ENCODE data around the gene RHO. TPM values are rescaled to one million over a fixed set of nuclear protein-coding genes. Genes with fewer than 3 reads are reported as not detected.
"Not testable (repeated sequence)": the region's sequence is repeated elsewhere in the genome, so short reads cannot be mapped to it uniquely, and the experiment has no call there.

Gene RHO
- total RNA-seq, 1 experiment from 2014 or later = not detected

DNA sequence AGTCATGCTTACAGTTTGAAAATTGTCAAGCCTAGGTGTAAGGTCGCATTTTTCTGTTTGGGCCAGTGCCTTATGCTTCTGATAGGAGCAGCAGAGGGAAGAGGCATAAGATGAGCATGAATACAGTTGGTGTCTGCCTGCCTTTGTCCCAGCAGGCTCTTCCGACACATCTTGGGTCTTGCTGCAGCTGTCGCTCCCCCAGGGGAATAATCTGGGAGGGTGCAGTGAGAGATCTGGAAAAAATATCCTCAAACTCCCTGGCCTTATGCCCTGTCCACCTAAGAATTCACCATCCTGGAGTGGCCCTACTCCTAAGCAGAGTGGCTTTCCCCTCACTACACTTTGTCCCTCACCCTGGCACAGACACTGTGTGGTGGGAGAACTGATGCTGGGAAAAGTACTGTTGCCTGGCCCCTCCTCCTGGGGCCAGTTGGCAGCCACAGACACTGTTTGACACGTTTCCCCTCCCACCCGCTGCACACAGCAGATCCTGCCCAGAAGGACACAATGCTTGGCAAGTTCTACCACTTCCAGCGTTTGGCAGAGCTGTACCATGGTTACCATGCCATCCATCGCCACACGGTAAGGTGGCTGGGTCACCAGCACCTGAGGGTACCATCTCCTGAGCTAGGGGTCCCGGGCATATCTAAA lies 21.1 kb upstream of the RHO start:
- peak; percentile 63 to 78 for DNase-seq
- H3K4me1 ChIP-seq = peaks cover 19% of the 10 kb centered on the region
- no peaks in the 10 kb centered on the region for H3K36me3 ChIP-seq
- no peak overlapping the region for H3K27ac ChIP-seq
- H3K27me3 ChIP-seq = no peaks in the 10 kb centered on the region
- no peak overlapping the region for H3K4me3 ChIP-seq
- H3K9me3 ChIP-seq (replicated peaks) = no peaks in the 10 kb centered on the region

DNA sequence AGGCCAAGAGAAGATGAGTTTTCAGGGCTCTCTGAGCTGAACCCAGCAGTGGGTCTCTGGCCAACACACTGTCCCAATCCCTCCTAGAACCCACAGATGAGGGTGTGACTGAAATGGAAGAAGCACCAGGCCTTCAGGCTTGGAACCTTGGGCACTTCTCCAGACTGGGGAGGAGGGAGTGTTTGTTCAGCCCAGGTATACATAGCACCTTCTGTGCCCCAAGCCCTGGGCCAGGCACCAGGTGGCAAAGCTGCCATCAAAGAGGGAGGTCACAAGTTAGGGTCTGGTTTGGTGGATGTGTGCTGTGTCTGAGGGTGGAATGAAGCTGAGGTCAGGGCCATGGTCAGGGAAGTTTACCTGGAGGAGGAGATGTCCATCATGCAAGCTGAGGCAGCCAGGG lies 15.8 kb upstream of the RHO start:
- no peaks in the 10 kb centered on the region for H3K36me3 ChIP-seq
- H3K27me3 ChIP-seq = no peaks in the 10 kb centered on the region
- peaks cover 7% of the 10 kb centered on the region for H3K4me1 ChIP-seq
- no peak overlapping the region for H3K4me3 ChIP-seq
- no peaks in the 10 kb centered on the region for H3K9me3 ChIP-seq (replicated peaks)
- no peak overlapping the region for H3K27ac ChIP-seq
- no peak for DNase-seq

DNA sequence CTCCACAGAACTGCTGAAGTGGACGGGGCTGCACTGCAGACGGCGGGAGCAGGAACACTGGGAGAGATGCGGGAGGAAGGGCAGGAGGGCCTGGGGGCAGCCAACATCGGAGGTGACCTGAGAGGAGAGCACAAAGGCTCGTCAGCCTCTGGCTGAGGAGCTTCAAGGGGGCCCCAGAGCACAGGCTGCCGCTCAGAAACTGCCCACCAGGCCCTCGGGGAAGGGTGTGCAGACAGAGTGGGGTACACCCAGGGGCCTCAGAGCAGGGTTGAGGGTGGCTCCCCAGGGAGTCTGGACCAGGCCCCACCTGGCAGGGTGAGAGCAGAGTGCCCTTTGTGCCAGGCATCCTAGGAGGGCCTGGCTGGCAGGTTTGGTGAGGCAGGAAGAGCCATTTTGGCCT lies 14.7 kb upstream of the RHO start:
- Histone ChIP-seq H3K4me1 (no peaks in the 10 kb centered on the region), H3K9me3 (replicated peaks) (no peaks in the 10 kb centered on the region), H3K4me3 (no peak overlapping the region), H3K27me3 (no peaks in the 10 kb centered on the region), H3K36me3 (no peaks in the 10 kb centered on the region), H3K27ac (no peak overlapping the region)
- no peak for DNase-seq

DNA sequence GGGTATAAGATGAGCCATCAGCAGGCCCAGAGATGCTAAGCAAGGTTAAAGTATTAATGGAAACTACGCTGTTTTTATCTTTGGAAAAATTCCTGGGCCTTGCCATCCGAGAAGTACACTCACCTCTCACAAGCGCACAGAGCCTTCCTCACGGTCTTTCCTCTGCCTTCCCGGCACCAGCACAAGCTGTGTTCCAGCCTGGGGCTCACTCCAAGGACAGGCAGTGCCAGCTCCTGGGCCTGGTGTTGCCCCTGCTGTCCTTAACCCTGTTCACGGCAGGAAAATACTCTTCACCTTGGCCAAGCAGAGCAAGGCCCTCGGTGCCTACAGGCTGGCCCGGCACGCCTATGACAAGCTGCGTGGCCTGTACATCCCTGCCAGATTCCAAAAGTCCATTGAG lies 14.3 kb upstream of the RHO start:
- DNase-seq = no peak
- Histone ChIP-seq H3K4me3 (no peak overlapping the region), H3K4me1 (no peaks in the 10 kb centered on the region), H3K9me3 (replicated peaks) (no peaks in the 10 kb centered on the region), H3K36me3 (no peaks in the 10 kb centered on the region), H3K27ac (no peak overlapping the region), H3K27me3 (no peaks in the 10 kb centered on the region)

DNA sequence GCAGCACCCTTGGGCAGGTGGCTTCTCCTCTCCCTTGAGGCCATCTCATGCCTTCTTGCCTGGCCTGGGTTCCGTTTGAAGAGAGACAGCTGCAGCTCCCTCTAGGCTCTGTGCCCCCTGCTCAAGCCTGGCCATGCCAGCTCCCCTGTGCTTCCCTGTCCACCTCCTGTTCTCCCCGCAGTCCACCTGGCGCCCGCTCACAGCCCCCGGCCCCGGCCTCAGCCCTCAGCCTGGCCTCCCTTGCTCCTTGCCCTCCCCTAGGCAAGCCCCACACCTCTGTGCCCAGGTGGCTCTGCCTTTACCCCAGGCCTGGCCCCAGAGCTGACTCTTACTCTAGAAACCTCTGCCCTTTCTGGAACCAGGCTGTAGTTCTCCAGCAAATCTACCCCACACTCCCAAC lies 13.9 kb upstream of the RHO start:
- Histone ChIP-seq H3K27ac (no peak overlapping the region), H3K9me3 (replicated peaks) (no peaks in the 10 kb centered on the region), H3K36me3 (no peaks in the 10 kb centered on the region), H3K4me1 (no peaks in the 10 kb centered on the region), H3K27me3 (no peaks in the 10 kb centered on the region), H3K4me3 (no peak overlapping the region)
- DNase-seq = no peak

DNA sequence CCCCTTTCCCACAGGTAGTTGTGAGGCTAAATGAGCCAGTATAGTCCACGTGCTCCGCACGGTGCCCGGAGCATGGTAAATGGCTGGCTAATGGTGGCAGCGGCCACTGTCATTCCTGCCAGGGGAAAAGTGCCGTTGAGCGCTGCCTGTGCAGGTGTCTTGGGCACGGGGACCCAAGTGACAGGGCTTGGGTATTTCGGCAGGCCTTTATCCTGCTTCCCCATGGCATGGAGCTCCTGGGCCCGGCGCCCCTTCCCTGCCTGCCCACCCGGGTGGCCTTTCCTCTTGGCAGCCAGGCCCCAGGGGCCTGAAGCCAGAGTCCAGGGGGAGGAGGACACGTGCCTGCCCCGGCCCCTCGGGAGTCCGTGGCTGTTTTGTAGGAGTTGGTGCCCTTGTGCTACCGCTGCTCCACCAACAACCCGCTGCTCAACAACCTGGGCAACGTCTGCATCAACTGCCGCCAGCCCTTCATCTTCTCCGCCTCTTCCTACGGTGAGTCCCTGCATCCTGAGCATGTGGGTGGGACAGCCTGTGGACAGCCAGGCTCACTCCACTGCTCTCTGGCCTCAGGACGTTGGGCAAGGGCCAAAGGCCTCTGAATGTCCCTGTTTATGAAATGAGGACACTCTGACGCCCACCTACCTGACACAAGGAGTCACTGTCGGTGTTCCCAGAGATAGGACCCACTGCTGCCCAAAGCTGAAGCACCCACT lies 13.2 kb upstream of the RHO start:
- H3K4me1 ChIP-seq; H3K36me3 ChIP-seq; H3K27ac ChIP-seq; H3K9me3 ChIP-seq (replicated peaks); H3K27me3 ChIP-seq; H3K4me3 ChIP-seq; DNase-seq: not testable (repeated sequence)

DNA sequence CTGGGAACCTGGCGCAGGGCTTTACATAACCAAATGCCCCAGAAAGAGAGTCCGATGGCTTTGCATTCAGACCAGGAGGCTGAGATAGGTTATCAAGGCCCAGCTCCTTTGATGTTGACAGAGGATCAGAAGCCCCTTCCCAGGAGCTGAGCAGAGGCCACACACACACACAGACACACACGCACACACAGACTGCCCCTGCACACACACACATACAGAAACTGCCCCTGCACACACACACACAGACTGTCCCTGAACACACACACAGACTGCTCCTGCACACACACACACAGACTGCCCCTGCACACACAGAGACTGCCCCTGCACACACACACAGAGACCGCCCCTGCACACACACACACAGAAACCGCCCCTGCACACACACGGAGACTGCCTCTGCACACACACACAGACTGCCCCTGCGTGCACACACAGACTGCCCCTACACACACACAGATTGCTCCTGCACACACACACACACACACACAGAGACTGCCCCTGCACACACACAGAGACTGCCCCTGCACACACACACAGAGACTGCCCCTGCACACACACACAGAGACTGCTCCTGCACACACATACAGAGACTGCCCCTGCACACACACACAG lies 12.5 kb upstream of the RHO start:
- not testable (repeated sequence) for H3K27me3 ChIP-seq; H3K36me3 ChIP-seq; H3K9me3 ChIP-seq (replicated peaks); H3K4me3 ChIP-seq; DNase-seq; H3K4me1 ChIP-seq; H3K27ac ChIP-seq

DNA sequence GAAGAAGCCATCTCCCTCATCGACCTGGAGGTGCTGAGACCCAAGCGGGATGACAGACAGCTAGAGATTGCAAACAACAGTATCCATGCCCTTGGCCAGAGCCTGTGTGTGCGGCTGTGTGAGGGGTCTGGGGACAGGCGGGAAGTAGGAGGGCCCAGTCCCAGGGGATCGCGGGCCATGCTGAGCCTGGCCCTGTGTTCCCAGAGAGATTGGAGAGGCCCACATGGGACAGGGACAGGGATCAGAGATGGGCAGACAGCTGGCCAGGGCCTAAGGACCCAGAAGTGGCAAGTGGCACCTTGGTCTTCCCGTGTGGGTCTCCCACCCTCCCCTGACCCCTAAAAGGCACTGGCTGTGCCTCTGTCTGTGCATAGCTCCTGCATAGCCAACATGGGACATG lies 10.9 kb upstream of the RHO start:
- Histone ChIP-seq H3K36me3 (no peaks in the 10 kb centered on the region), H3K27me3 (no peaks in the 10 kb centered on the region), H3K27ac (no peak overlapping the region), H3K9me3 (replicated peaks) (no peaks in the 10 kb centered on the region), H3K4me1 (no peaks in the 10 kb centered on the region), H3K4me3 (no peak overlapping the region)
- no peak for DNase-seq

DNA sequence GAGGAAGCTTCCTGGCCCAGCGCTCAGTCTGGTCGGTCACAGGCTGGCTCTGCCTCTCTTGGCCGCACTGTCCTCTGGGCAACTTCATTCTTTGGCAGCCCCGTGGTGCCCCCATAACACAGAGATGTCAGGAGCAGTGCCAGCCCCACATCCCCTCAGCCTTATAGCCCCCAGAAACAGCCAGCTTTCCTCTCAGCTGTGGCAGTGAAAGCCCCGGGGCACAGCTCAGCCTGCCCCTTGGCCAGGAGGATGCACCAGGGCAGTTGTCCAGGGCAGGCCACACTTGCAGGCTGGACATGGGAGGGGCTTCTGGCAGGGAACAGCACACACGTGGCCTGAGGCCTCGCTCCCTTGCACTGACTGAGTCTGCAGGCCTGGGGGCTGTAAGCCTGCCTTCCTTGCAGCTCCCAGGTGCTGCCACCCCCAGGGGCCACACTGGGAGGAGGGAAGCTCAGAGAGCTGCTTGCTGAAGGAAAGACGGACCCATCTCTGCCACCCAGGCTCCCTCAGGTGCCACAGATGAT lies 10.3 kb upstream of the RHO start:
- Histone ChIP-seq H3K4me3 (no peak overlapping the region), H3K9me3 (replicated peaks) (no peaks in the 10 kb centered on the region), H3K4me1 (no peaks in the 10 kb centered on the region), H3K27ac (no peak overlapping the region), H3K27me3 (no peaks in the 10 kb centered on the region), H3K36me3 (no peaks in the 10 kb centered on the region)
- no peak for DNase-seq

DNA sequence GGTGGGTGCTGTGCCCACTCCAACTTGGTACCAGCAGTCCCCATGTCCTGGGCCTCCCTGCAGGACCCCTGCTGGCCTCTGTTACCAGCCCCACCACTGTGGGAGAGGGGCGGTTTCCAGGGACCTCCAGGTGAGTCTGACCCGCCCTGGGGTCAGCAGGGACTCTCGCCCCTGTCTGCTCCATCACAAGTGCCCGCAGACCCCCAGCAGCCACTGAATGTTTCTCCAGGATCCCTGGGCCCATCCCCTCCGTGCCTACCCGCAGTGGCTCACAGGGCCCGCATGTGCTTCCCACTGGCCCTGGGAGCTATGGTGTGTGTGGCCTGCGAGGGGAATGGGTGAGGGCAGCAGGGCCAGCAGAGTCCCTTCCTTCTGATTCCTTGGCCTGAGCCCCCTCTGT lies 9.9 kb upstream of the RHO start:
- no peak for DNase-seq
- H3K4me1 ChIP-seq = no peaks in the 10 kb centered on the region
- no peak overlapping the region for H3K27ac ChIP-seq
- no peaks in the 10 kb centered on the region for H3K9me3 ChIP-seq (replicated peaks)
- H3K4me3 ChIP-seq = no peak overlapping the region
- no peaks in the 10 kb centered on the region for H3K36me3 ChIP-seq
- no peaks in the 10 kb centered on the region for H3K27me3 ChIP-seq

DNA sequence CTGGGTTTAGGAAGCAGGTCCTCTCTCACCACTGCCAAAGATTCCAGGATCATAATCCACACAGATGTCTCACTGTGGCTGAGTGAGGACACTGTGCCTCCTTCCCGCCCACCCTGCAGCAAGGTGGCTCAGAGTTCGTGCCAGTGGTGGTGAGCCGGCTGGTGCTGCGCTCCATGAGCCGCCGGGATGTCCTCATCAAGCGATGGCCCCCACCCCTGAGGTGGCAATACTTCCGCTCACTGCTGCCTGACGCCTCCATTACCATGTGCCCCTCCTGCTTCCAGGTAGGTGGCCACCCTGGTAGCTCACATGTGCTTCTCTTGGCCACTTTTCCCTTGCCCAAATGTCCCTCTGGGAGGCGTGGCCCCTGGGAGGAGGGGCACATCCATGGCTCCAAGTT lies 9.0 kb upstream of the RHO start:
- Histone ChIP-seq H3K4me3 (no peak overlapping the region), H3K27me3 (no peaks in the 10 kb centered on the region), H3K27ac (no peak overlapping the region), H3K9me3 (replicated peaks) (no peaks in the 10 kb centered on the region), H3K36me3 (no peaks in the 10 kb centered on the region), H3K4me1 (no peaks in the 10 kb centered on the region)
- DNase-seq = no peak

DNA sequence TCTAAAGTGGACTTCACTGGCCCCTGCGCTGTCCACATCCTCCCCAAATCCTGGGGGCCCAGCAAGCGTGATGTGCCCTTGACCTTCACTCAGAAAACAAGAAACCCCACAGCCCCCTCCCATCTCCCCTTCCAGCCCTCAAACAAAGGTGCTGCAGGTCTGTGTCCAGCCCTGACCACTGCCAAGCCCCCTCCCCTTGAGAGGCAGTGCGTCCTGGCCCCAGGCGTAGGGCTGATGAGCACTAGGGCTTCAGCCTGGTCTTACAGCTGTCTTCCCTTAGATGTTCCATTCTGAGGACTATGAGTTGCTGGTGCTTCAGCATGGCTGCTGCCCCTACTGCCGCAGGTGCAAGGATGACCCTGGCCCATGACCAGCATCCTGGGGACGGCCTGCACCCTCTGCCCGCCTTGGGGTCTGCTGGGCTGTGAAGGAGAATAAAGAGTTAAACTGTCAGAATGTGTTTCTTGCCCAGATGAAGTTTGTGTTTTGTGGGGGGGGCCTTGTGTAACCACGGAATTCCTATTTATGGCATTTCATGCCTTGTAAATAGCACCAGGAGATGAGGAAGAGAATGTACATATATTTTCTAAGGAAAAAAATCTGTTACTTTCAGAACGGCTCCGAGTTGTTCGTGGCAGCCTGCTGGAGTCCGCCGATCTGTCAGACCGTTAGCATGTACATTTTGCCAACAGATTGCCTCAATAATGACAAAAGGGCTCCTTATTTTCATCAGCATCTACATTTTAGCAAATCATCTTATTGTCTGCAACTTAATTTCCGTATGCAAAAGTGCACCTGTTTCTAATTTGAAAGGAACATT lies 8.3 kb upstream of the RHO start:
- Histone ChIP-seq H3K9me3 (replicated peaks) (no peaks in the 10 kb centered on the region), H3K36me3 (no peaks in the 10 kb centered on the region), H3K4me3 (no peak overlapping the region), H3K27me3 (no peaks in the 10 kb centered on the region), H3K4me1 (no peaks in the 10 kb centered on the region), H3K27ac (no peak overlapping the region)
- DNase-seq = no peak

DNA sequence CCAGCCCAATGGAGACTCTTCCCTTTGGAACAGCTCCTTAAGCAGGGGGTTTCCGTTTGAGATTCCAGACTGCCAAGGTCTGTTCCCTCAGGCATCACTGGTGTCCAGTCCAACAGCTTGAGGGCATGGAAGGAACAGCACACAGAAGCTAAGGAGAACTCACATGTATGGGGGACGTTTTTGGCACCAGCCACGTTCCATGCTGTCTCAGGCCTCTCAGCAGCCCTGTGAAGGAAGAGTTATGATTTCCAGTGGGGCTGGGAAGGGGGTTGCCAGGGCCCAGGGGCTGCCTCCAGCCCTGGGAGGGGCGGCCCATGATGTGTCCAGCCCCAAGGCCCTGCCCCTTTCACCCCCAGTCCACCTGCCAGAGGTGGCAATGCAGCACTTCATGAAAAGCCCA lies 7.5 kb upstream of the RHO start:
- Histone ChIP-seq H3K9me3 (replicated peaks) (no peaks in the 10 kb centered on the region), H3K4me3 (no peak overlapping the region), H3K4me1 (no peaks in the 10 kb centered on the region), H3K27me3 (no peaks in the 10 kb centered on the region), H3K36me3 (no peaks in the 10 kb centered on the region), H3K27ac (no peak overlapping the region)
- DNase-seq = no peak

DNA sequence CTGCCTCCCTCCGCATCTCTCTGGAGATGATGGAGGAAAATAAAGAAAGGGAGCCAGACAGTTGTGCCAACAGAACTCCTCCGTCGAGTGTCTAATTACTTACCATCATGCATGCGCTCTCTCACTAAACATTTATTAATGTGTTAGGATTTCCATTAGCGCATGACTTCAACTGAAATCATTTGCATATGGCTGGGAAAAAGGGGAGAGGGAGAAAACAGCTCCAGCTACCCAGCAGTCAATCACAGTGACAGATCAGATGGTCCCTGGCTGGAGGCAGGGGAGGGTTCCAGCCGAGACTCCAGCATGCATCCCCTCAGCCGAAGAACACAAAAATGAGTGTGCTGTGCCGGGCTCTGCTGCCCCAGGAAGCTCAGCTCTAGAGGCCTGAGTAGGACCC lies 6.8 kb upstream of the RHO start:
- H3K9me3 ChIP-seq (replicated peaks) = no peaks in the 10 kb centered on the region
- no peaks in the 10 kb centered on the region for H3K36me3 ChIP-seq
- no peak overlapping the region for H3K4me3 ChIP-seq
- DNase-seq = no peak
- no peaks in the 10 kb centered on the region for H3K4me1 ChIP-seq
- no peak overlapping the region for H3K27ac ChIP-seq
- no peaks in the 10 kb centered on the region for H3K27me3 ChIP-seq

DNA sequence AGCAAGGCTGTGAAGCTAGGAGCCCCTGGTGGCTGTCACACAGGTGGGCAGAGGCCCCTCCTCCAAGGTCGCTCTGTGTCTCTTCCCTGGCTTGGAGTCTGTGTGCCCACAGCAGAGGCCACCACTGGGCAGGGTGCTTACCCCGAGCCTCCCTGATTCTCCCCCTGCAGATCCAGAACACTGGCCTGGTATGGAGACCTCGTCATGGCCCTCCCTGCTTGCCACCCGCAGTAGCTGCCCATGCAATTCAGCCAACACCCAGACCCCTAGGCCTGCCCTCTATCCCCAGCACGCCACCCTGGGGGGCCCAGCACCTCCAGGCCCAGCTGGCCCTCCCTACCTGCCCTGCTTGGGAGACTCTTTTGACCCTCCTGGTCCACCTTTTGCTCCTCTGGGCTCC lies 5.5 kb upstream of the RHO start:
- H3K9me3 ChIP-seq (replicated peaks) = no peaks in the 10 kb centered on the region
- H3K4me3 ChIP-seq = no peak overlapping the region
- H3K36me3 ChIP-seq = no peaks in the 10 kb centered on the region
- no peak overlapping the region for H3K27ac ChIP-seq
- H3K27me3 ChIP-seq = no peaks in the 10 kb centered on the region
- no peaks in the 10 kb centered on the region for H3K4me1 ChIP-seq
- no peak for DNase-seq

Data from SJCRH30 (cell line).